NCI-H748 (cell line): ENCODE data around the gene TRPV5.
"Not testable (repeated sequence)": the region's sequence is repeated elsewhere in the genome, so short reads cannot be mapped to it uniquely, and the experiment has no call there.

Experiments
- DNase-seq: peaks from one replicate; lab custom pipeline; 2025; ENCODE audit not compliant: unreplicated experiment; lab: John Stamatoyannopoulos, UW

Gene TRPV5

GRCh38 chr7:142933624-142934023, at the start of gene TRPV5:
Gene TRPV5, minus strand, starts transcription at chr7:142933746. Its CDS starts 287 bp downstream, at chr7:142933459.
- DNase-seq, result no peak

GRCh38 chr7:142978402-142978801, 44.9 kb upstream of the TRPV5 start:
- not testable (repeated sequence) for DNase-seq

- no peak for DNase-seq
These were observed 41.1 kb upstream of the TRPV5 start for GRCh38 chr7:142974626-142975025.

- DNase-seq, result no peak
These were observed 35.6 kb upstream of the TRPV5 start for GRCh38 chr7:142969183-142969582.

GRCh38 chr7:142968229-142968628, 34.7 kb upstream of the TRPV5 start:
- DNase-seq, result no peak

- no peak for DNase-seq
These were observed 31.1 kb upstream of the TRPV5 start for GRCh38 chr7:142964502-142965246.

GRCh38 chr7:142963993-142964392, 30.4 kb upstream of the TRPV5 start:
- no peak for DNase-seq

GRCh38 chr7:142962991-142963390, 29.4 kb upstream of the TRPV5 start:
- DNase-seq, result no peak

- no peak for DNase-seq
These were observed 28.7 kb upstream of the TRPV5 start, which contains the start of gene KEL for GRCh38 chr7:142961973-142962926. Gene KEL, minus strand, starts transcription at chr7:142962363. Its CDS starts 157 bp downstream, at chr7:142962206.

GRCh38 chr7:142961595-142961972, 28.0 kb upstream of the TRPV5 start:
- DNase-seq, result no peak

- no peak for DNase-seq
These were observed 27.5 kb upstream of the TRPV5 start for GRCh38 chr7:142960955-142961512.

GRCh38 chr7:142959202-142959601, 25.7 kb upstream of the TRPV5 start:
- DNase-seq, result no peak

GRCh38 chr7:142957723-142958122, 24.2 kb upstream of the TRPV5 start:
- no peak for DNase-seq

- no peak for DNase-seq
These were observed 23.5 kb upstream of the TRPV5 start for GRCh38 chr7:142956951-142957623.

- DNase-seq, result no peak
These were observed 21.2 kb upstream of the TRPV5 start for GRCh38 chr7:142954680-142955268.

GRCh38 chr7:142950235-142950634, 16.7 kb upstream of the TRPV5 start:
- no peak for DNase-seq

GRCh38 chr7:142948603-142949002, 15.1 kb upstream of the TRPV5 start:
- DNase-seq, result no peak

GRCh38 chr7:142945001-142945400, 11.5 kb upstream of the TRPV5 start:
- no peak for DNase-seq

GRCh38 chr7:142943706-142944268, 10.2 kb upstream of the TRPV5 start:
- DNase-seq, result no peak

GRCh38 chr7:142942746-142943145, 9.2 kb upstream of the TRPV5 start:
- no peak for DNase-seq
